Measurements from ENCODE around the gene RAB6A.

The RAB6A gene

DNA sequence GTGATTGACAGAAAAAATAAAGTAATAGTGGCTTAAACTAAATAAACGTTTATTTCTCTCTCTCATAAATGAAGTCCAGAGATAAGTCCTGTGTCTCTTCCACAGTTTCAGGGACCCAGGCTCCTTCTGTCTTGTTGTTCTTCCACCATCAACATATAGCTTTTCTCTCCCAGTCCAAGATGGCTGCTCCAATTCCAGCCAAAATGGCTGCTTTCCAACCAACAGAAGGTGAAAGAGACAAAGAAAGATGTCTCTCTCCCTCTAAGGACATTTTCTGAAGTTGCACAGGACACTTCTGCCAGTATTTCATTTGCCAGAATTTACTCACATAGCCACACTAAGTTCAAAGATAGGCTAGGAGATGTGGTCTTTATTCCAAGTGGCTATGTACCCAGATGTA lies 123.9 kb downstream of the RAB6A start:
- DNase-seq (ENCODE audit: low read depth in 1 of 2, low spot score in 1 of 2) = no peak
- Histone ChIP-seq H3K4me3 (replicated peaks; ENCODE audit: insufficient read depth, low read length) (no peak overlapping the region), H3K27ac (replicated peaks) (no peak overlapping the region), H3K27me3 (ENCODE audit: insufficient read depth, poor library complexity, severe bottlenecking) (no peaks in the 10 kb centered on the region)
- TF ChIP-seq POLR2AphosphoS5 (IDR thresholded peaks at IDR 0.05; ENCODE audit: low read depth) (no peak), GABPA (IDR thresholded peaks at IDR 0.05; ENCODE audit: low read depth) (no peak), REST (IDR thresholded peaks at IDR 0.05; ENCODE audit: insufficient replicate concordance, low read depth) (no peak), CTCF (IDR thresholded peaks at IDR 0.05; ENCODE audit: insufficient read depth, low read length) (no peak)

DNA sequence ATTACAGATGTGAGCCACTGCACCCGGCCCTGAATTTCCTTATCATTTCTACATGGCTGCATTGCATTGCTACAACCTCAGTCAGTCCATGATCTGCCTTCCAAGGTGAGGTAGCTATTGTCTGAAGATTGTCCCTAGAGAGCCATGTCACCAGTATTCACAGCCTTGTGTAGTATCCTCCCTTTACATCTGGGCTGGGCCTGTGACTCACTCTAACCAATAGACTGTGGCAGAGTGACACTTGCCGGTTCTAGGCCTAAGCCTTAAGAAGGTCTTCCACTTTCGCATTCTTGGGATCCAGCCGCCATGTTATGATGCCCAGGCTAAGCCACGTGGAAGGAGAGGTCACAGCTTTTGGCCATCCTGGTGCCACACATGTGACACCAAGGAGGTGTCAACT lies 124.6 kb downstream of the RAB6A start:
- no peak overlapping the region for H3K4me3 ChIP-seq (replicated peaks; ENCODE audit: insufficient read depth, low read length)
- no peak overlapping the region for H3K27ac ChIP-seq (replicated peaks)
- TF ChIP-seq CTCF (IDR thresholded peaks at IDR 0.05; ENCODE audit: insufficient read depth, low read length) = no peak
- H3K27me3 ChIP-seq (ENCODE audit: insufficient read depth, poor library complexity, severe bottlenecking) = no peaks in the 10 kb centered on the region
- no peak for DNase-seq (ENCODE audit: low read depth in 1 of 2, low spot score in 1 of 2)

GRCh38 chr11:73635721-73636120 lies 125.2 kb downstream of the RAB6A start:
- TF ChIP-seq CTCF (IDR thresholded peaks at IDR 0.05; ENCODE audit: insufficient read depth, low read length) (no peak), POLR2AphosphoS5 (IDR thresholded peaks at IDR 0.05; ENCODE audit: low read depth) (no peak), REST (IDR thresholded peaks at IDR 0.05; ENCODE audit: insufficient replicate concordance, low read depth) (no peak), SPI1 (IDR thresholded peaks at IDR 0.05; ENCODE audit: borderline replicate concordance, low read depth) (no peak), GABPA (IDR thresholded peaks at IDR 0.05; ENCODE audit: low read depth) (no peak)
- DNase-seq (ENCODE audit: low read depth in 1 of 2, low spot score in 1 of 2) = no peak
- Histone ChIP-seq H3K27ac (replicated peaks) (no peak overlapping the region), H3K4me3 (replicated peaks; ENCODE audit: insufficient read depth, low read length) (no peak overlapping the region), H3K27me3 (ENCODE audit: insufficient read depth, poor library complexity, severe bottlenecking) (no peaks in the 10 kb centered on the region)

GRCh38 chr11:73633999-73634398 lies 126.9 kb downstream of the RAB6A start:
- no peaks in the 10 kb centered on the region for H3K27me3 ChIP-seq (ENCODE audit: insufficient read depth, poor library complexity, severe bottlenecking)
- DNase-seq (ENCODE audit: low read depth in 1 of 2, low spot score in 1 of 2) = no peak
- no peak overlapping the region for H3K4me3 ChIP-seq (replicated peaks; ENCODE audit: insufficient read depth, low read length)
- no peak overlapping the region for H3K27ac ChIP-seq (replicated peaks)
- TF ChIP-seq REST (IDR thresholded peaks at IDR 0.05; ENCODE audit: insufficient replicate concordance, low read depth) (no peak), CTCF (IDR thresholded peaks at IDR 0.05; ENCODE audit: insufficient read depth, low read length) (no peak), SPI1 (IDR thresholded peaks at IDR 0.05; ENCODE audit: borderline replicate concordance, low read depth) (no peak), POLR2AphosphoS5 (IDR thresholded peaks at IDR 0.05; ENCODE audit: low read depth) (no peak)

Data from HL-60 (cell line).